Fibroblast of pulmonary artery (primary cell): ENCODE data around the gene ERC2.

Source experiments
- DNase-seq: peaks from one replicate; pipeline ENCODE4 v3.0.0-alpha.2; 2010; ENCODE audit warnings: low read depth
- H3K4me3 ChIP-seq: replicated peaks from 2 replicates; pipeline ENCODE4 v1.5.1; 2011; ENCODE audit warnings: low read depth, mild to moderate bottlenecking, control low read depth, low read length, moderate library complexity
- CTCF ChIP-seq: IDR thresholded peaks from 2 replicates; pipeline ENCODE4 v1.5.1; 2011; ENCODE audit warnings: mild to moderate bottlenecking, control low read depth, low read length, inconsistent platforms; ENCODE audit errors: missing control alignments

ERC2 gene

GRCh38 chr3:55937301-55937700 is 531.0 kb downstream of the ERC2 start:
- no peak for DNase-seq
- no peak for TF ChIP-seq CTCF
- no peak overlapping the region for H3K4me3 ChIP-seq

GRCh38 chr3:55936549-55937052 is 531.7 kb downstream of the ERC2 start:
- no peak overlapping the region for H3K4me3 ChIP-seq
- no peak for TF ChIP-seq CTCF
- no peak for DNase-seq

- no peak for DNase-seq
- H3K4me3 ChIP-seq, result no peak overlapping the region
- no peak for TF ChIP-seq CTCF
Observed at GRCh38 chr3:55935241-55935640, 533.0 kb downstream of the ERC2 start.

GRCh38 chr3:55934771-55935170 is 533.5 kb downstream of the ERC2 start:
- no peak for DNase-seq
- no peak for TF ChIP-seq CTCF

GRCh38 chr3:55929154-55929869 is 539.0 kb downstream of the ERC2 start:
- H3K4me3 ChIP-seq, result no peak overlapping the region
- no peak for DNase-seq
- no peak for TF ChIP-seq CTCF

More at GRCh38 chr3:55934771-55935170, 533.5 kb downstream of the ERC2 start:
- H3K4me3 ChIP-seq, result no peak overlapping the region

GRCh38 chr3:55923626-55924025 is 544.6 kb downstream of the ERC2 start:
- no peak for DNase-seq
- H3K4me3 ChIP-seq, result no peak overlapping the region
- TF ChIP-seq CTCF, result no peak

- no peak for DNase-seq
- no peak for TF ChIP-seq CTCF
- H3K4me3 ChIP-seq, result no peak overlapping the region
Observed at GRCh38 chr3:55923207-55923606, 545.1 kb downstream of the ERC2 start.
